ENCODE data around the gene WNT11. TPM values are rescaled to one million over a fixed set of nuclear protein-coding genes. Genes with fewer than 3 reads are reported as not detected.
"Not testable (repeated sequence)": the region's sequence is repeated elsewhere in the genome, so short reads cannot be mapped to it uniquely, and the experiment has no call there.

The WNT11 gene
- total RNA-seq, 8 experiments from 2014 or later: 0.18 to 9.3 (median 3.0) TPM

- no peak for ATAC-seq (replicated peaks in 6 of 8)
- Histone ChIP-seq H3K4me3 (no peak overlapping the region), H3K27ac (no peak overlapping the region), H3K4me1 (replicated peaks in 1 of 2) (peaks cover 0 to 8% of the 10 kb centered on the region in 2 donors)
- WGBS, 10 experiments: 0 to 100% (median 36%) methylated on average over 1 to 2 of the region's 13 CpGs; no CpG with 5 or more reads in 7 of the 10 experiments
- in situ Hi-C loops (cut with MboI; ENCODE audit: low pct_unique_long_range_greater_than_20kb in 2 of 9, low sequenced_read_pairs in 9 of 9, unreplicated experiment in 9 of 9): loop anchor here in 2 of 9 experiments (25.0 kb wide), 1 partner anchor 109 kb away; no protein-coding TSS in a partner anchor
Observed at GRCh38 chr11:76203131-76203925, 3.0 kb downstream of the WNT11 start.

GRCh38 chr11:76201672-76202412 is 4.5 kb downstream of the WNT11 start:
- Histone ChIP-seq H3K27ac (no peak overlapping the region), H3K4me3 (no peak overlapping the region), H3K4me1 (replicated peaks in 1 of 2) (peaks cover 0 to 2% of the 10 kb centered on the region in 2 donors)
- no peak for ATAC-seq (replicated peaks in 6 of 8)
- in situ Hi-C loops (cut with MboI; ENCODE audit: low pct_unique_long_range_greater_than_20kb in 2 of 9, low sequenced_read_pairs in 9 of 9, unreplicated experiment in 9 of 9): loop anchor here in 2 of 9 experiments (25.0 kb wide), 1 partner anchor 110 kb away; no protein-coding TSS in a partner anchor
- WGBS, 10 experiments: 43 to 100% (median 85%) methylated on average over 1 to 3 of the region's 11 CpGs; no CpG with 5 or more reads in 4 of the 10 experiments

- in situ Hi-C loops (cut with MboI; ENCODE audit: low pct_unique_long_range_greater_than_20kb in 2 of 9, low sequenced_read_pairs in 9 of 9, unreplicated experiment in 9 of 9): loop anchor here in 2 of 9 experiments (25.0 kb wide), 1 partner anchor 111 kb away; no protein-coding TSS in a partner anchor
Observed at GRCh38 chr11:76201056-76201455, 5.2 kb downstream of the WNT11 start.

GRCh38 chr11:76200006-76200940 is 6.0 kb downstream of the WNT11 start:
- 42 to 100% (median 93%) methylated on average over 2 to 6 of the region's 28 CpGs; no CpG with 5 or more reads in 4 of the 10 experiments for WGBS, 10 experiments
- no peak overlapping the region for H3K4me3 ChIP-seq
- in situ Hi-C loops (cut with MboI; ENCODE audit: low pct_unique_long_range_greater_than_20kb in 2 of 9, low sequenced_read_pairs in 9 of 9, unreplicated experiment in 9 of 9): loop anchor here in 2 of 9 experiments (25.0 kb wide), 1 partner anchor 112 kb away; no protein-coding TSS in a partner anchor
- H3K4me1 ChIP-seq (replicated peaks in 1 of 2): no peaks in the 10 kb centered on the region
- H3K27ac ChIP-seq: no peak overlapping the region
- ATAC-seq (replicated peaks in 6 of 8): no peak

More at GRCh38 chr11:76201056-76201455, 5.2 kb downstream of the WNT11 start:
- no peak overlapping the region for H3K27ac ChIP-seq
- ATAC-seq (replicated peaks in 6 of 8): no peak
- no peak overlapping the region for H3K4me3 ChIP-seq
- no peaks in the 10 kb centered on the region for H3K4me1 ChIP-seq (replicated peaks in 1 of 2)
- WGBS, 10 experiments: 57% methylated on average over 5 of the region's 10 CpGs; no CpG with 5 or more reads in 9 of the 10 experiments

- not testable (repeated sequence) for H3K27ac ChIP-seq; H3K4me3 ChIP-seq; ATAC-seq (replicated peaks in 6 of 8); H3K4me1 ChIP-seq (replicated peaks in 1 of 2)
- in situ Hi-C loops (cut with MboI; ENCODE audit: low pct_unique_long_range_greater_than_20kb in 2 of 9, low sequenced_read_pairs in 9 of 9, unreplicated experiment in 9 of 9): loop anchor here in 1 of 9 experiments (25.0 kb wide), 1 partner anchor 311 kb away; no protein-coding TSS in a partner anchor
- 79 to 100% (median 93%) methylated on average over 1 to 6 of the region's 6 CpGs; no CpG with 5 or more reads in 1 of the 10 experiments for WGBS, 10 experiments
Observed at GRCh38 chr11:76198691-76199090, 7.6 kb downstream of the WNT11 start.

GRCh38 chr11:76197941-76198640 is 8.2 kb downstream of the WNT11 start:
- ATAC-seq (replicated peaks in 6 of 8): no peak
- in situ Hi-C loops (cut with MboI; ENCODE audit: low pct_unique_long_range_greater_than_20kb in 2 of 9, low sequenced_read_pairs in 9 of 9, unreplicated experiment in 9 of 9): loop anchor here in 1 of 9 experiments (25.0 kb wide), 1 partner anchor 311 kb away; no protein-coding TSS in a partner anchor
- H3K4me3 ChIP-seq: no peak overlapping the region
- H3K27ac ChIP-seq: no peak overlapping the region
- WGBS, 10 experiments: 74 to 82% (median 80%) methylated on average over 1 to 5 of the region's 6 CpGs; no CpG with 5 or more reads in 6 of the 10 experiments
- H3K4me1 ChIP-seq (replicated peaks in 1 of 2): no peaks in the 10 kb centered on the region

GRCh38 chr11:76197332-76197731 is 9.0 kb downstream of the WNT11 start:
- 52 to 73% (median 62%) methylated on average over 2 to 5 of the region's 6 CpGs; no CpG with 5 or more reads in 3 of the 10 experiments for WGBS, 10 experiments
- ATAC-seq (replicated peaks in 6 of 8): no peak
- in situ Hi-C loops (cut with MboI; ENCODE audit: low pct_unique_long_range_greater_than_20kb in 2 of 9, low sequenced_read_pairs in 9 of 9, unreplicated experiment in 9 of 9): loop anchor here in 1 of 9 experiments (25.0 kb wide), 1 partner anchor 310 kb away; no protein-coding TSS in a partner anchor
- Histone ChIP-seq H3K4me1 (replicated peaks in 1 of 2) (peaks cover 0 to 4% of the 10 kb centered on the region in 2 donors), H3K27ac (no peak overlapping the region), H3K4me3 (no peak overlapping the region)

GRCh38 chr11:76196849-76197248 is 9.5 kb downstream of the WNT11 start:
- Histone ChIP-seq H3K4me1 (replicated peaks in 1 of 2) (peaks cover 0 to 4% of the 10 kb centered on the region in 2 donors), H3K27ac (no peak overlapping the region), H3K4me3 (no peak overlapping the region)
- no peak for ATAC-seq (replicated peaks in 6 of 8)
- WGBS, 10 experiments: 80 to 100% (median 86%) methylated on average over 1 to 2 of the region's 3 CpGs; no CpG with 5 or more reads in 3 of the 10 experiments
- in situ Hi-C loops (cut with MboI; ENCODE audit: low pct_unique_long_range_greater_than_20kb in 2 of 9, low sequenced_read_pairs in 9 of 9, unreplicated experiment in 9 of 9): loop anchor here in 1 of 9 experiments (25.0 kb wide), 1 partner anchor 310 kb away; no protein-coding TSS in a partner anchor

GRCh38 chr11:76194872-76195668 is 11.2 kb downstream of the WNT11 start:
- in situ Hi-C loops (cut with MboI; ENCODE audit: low pct_unique_long_range_greater_than_20kb in 2 of 9, low sequenced_read_pairs in 9 of 9, unreplicated experiment in 9 of 9): loop anchor here in 1 of 9 experiments (25.0 kb wide), 1 partner anchor 308 kb away; no protein-coding TSS in a partner anchor
- Histone ChIP-seq H3K4me3 (no peak overlapping the region), H3K4me1 (replicated peaks in 1 of 2) (peaks cover 0 to 4% of the 10 kb centered on the region in 2 donors), H3K27ac (no peak overlapping the region)
- 44 to 87% (median 78%) methylated on average over 1 to 7 of the region's 21 CpGs; no CpG with 5 or more reads in 4 of the 10 experiments for WGBS, 10 experiments
- no peak for ATAC-seq (replicated peaks in 6 of 8)

GRCh38 chr11:76193219-76193618 is 13.1 kb downstream of the WNT11 start:
- in situ Hi-C loops (cut with MboI; ENCODE audit: low pct_unique_long_range_greater_than_20kb in 2 of 9, low sequenced_read_pairs in 9 of 9, unreplicated experiment in 9 of 9): loop anchor here in 1 of 9 experiments (25.0 kb wide), 1 partner anchor 306 kb away; no protein-coding TSS in a partner anchor
- Histone ChIP-seq H3K27ac (no peak overlapping the region), H3K4me3 (no peak overlapping the region), H3K4me1 (replicated peaks in 1 of 2) (peaks cover 0 to 4% of the 10 kb centered on the region in 2 donors)
- ATAC-seq (replicated peaks in 6 of 8): peak in 1 of 8 experiments; percentile 40
- 14% methylated on average over 7 of the region's 9 CpGs; no CpG with 5 or more reads in 9 of the 10 experiments for WGBS, 10 experiments
